COR-L47 (cell line): ENCODE data around the gene SMIM13.

Source experiments
- DNase-seq: peaks from one replicate; lab custom pipeline; 2025; lab: John Stamatoyannopoulos, UW

Gene SMIM13

GRCh38 chr6:11153447-11153846 lies 59.8 kb downstream of the SMIM13 start:
- DNase-seq, result no peak

GRCh38 chr6:11155589-11155988 lies 62.0 kb downstream of the SMIM13 start:
- no peak for DNase-seq

- no peak for DNase-seq
Measured at GRCh38 chr6:11160199-11160598, 66.6 kb downstream of the SMIM13 start.

GRCh38 chr6:11161031-11161956 lies 67.7 kb downstream of the SMIM13 start:
- no peak for DNase-seq

- no peak for DNase-seq
Measured at GRCh38 chr6:11162262-11162661, 68.6 kb downstream of the SMIM13 start.

GRCh38 chr6:11163932-11164331 lies 70.3 kb downstream of the SMIM13 start:
- DNase-seq, result no peak

GRCh38 chr6:11164717-11165646 lies 71.3 kb downstream of the SMIM13 start:
- no peak for DNase-seq

GRCh38 chr6:11166948-11167347 lies 73.3 kb downstream of the SMIM13 start:
- no peak for DNase-seq

GRCh38 chr6:11168091-11168635 lies 74.5 kb downstream of the SMIM13 start:
- no peak for DNase-seq

- DNase-seq, result no peak
Measured at GRCh38 chr6:11171952-11172351, 78.3 kb downstream of the SMIM13 start.

GRCh38 chr6:11172501-11173327 lies 79.1 kb downstream of the SMIM13 start:
- DNase-seq, result no peak

GRCh38 chr6:11174242-11174611 lies 80.6 kb downstream of the SMIM13 start:
- DNase-seq, result no peak

- DNase-seq, result no peak
Measured at GRCh38 chr6:11177271-11177670, 83.6 kb downstream of the SMIM13 start.

- DNase-seq, result no peak
Measured at GRCh38 chr6:11179088-11179418, 85.4 kb downstream of the SMIM13 start.

GRCh38 chr6:11179419-11180202 lies 86.0 kb downstream of the SMIM13 start:
- no peak for DNase-seq

- no peak for DNase-seq
Measured at GRCh38 chr6:11181478-11182136, 88.0 kb downstream of the SMIM13 start.

GRCh38 chr6:11183761-11184362 lies 90.2 kb downstream of the SMIM13 start:
- no peak for DNase-seq

GRCh38 chr6:11185204-11185842 lies 91.7 kb downstream of the SMIM13 start:
- no peak for DNase-seq

GRCh38 chr6:11187301-11187700 lies 93.7 kb downstream of the SMIM13 start:
- no peak for DNase-seq
